ENCODE data around the gene MRC2. TPM values are rescaled to one million over a fixed set of nuclear protein-coding genes. Genes with fewer than 3 reads are reported as not detected.

The MRC2 gene
- total RNA-seq, 2 experiments from 2014 or later, result 4.0 TPM

DNA sequence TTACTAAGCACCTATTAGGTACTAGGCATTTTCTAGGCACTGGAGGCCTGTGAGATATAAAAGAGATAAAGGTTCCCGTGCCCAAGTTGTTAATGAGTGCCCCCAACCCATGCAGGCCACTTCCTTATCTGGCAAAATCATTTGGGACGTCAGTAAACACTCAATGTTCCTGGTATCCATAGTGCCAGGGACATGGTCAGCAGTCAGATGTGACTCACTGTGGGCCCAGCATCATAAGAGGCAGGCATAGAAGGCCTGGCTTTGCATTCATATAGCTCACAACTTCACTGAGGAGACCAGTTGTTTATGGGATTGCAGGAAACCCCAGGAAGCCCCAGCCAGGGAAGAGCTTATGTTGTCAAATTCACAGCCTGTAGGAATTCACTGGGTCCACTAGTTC, 81.1 kb downstream of the MRC2 start:
- no peaks in the 10 kb centered on the region for H3K36me3 Mint-ChIP-seq (ENCODE audit: low read depth)
- CTCF ChIA-PET, result interaction anchor here (0.8 kb wide), 1 partner anchor 31 kb away, joined by 3 read pairs; no protein-coding TSS in a partner anchor
- POLR2A ChIA-PET, result no interaction called here
- peaks cover 41% of the 10 kb centered on the region for H3K27me3 Mint-ChIP-seq
- no peak for DNase-seq
- peaks cover 5% of the 10 kb centered on the region for H3K4me1 Mint-ChIP-seq
- H3K4me3 Mint-ChIP-seq, result no peak overlapping the region
- no peak overlapping the region for H3K27ac Mint-ChIP-seq
- peaks cover 2% of the 10 kb centered on the region for H3K9me3 Mint-ChIP-seq

DNA sequence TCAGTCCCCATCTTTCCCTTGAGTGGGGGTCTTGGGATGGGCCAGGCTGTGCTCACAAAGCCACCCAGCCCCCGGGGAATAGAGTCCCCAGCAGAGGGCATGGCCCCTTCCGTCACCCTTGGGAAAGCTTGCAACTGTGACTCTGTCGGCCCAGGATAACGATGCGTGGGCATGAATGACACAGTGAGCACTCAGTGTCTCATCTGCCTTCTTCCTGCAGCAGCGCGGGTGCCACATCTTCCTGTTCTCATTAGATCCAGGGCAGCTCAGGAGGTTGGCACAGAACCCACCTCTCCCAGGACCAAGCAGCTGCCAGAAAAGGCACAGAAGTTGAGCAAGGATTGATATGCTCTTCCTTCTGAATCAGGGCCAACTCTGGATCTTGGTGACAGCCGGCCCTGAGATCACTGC, 84.7 kb downstream of the MRC2 start:
- H3K9me3 Mint-ChIP-seq, result peaks cover 2% of the 10 kb centered on the region
- CTCF ChIA-PET, result interaction anchor here (1.1 to 1.4 kb wide), 2 partner anchors 11 to 12 kb away, joined by 3 to 4 read pairs; no protein-coding TSS in a partner anchor
- H3K27me3 Mint-ChIP-seq, result peaks cover 20% of the 10 kb centered on the region
- no peak overlapping the region for H3K27ac Mint-ChIP-seq
- POLR2A ChIA-PET, result no interaction called here
- H3K4me3 Mint-ChIP-seq, result no peak overlapping the region
- no peaks in the 10 kb centered on the region for H3K4me1 Mint-ChIP-seq
- no peaks in the 10 kb centered on the region for H3K36me3 Mint-ChIP-seq (ENCODE audit: low read depth)
- DNase-seq, result no peak

DNA sequence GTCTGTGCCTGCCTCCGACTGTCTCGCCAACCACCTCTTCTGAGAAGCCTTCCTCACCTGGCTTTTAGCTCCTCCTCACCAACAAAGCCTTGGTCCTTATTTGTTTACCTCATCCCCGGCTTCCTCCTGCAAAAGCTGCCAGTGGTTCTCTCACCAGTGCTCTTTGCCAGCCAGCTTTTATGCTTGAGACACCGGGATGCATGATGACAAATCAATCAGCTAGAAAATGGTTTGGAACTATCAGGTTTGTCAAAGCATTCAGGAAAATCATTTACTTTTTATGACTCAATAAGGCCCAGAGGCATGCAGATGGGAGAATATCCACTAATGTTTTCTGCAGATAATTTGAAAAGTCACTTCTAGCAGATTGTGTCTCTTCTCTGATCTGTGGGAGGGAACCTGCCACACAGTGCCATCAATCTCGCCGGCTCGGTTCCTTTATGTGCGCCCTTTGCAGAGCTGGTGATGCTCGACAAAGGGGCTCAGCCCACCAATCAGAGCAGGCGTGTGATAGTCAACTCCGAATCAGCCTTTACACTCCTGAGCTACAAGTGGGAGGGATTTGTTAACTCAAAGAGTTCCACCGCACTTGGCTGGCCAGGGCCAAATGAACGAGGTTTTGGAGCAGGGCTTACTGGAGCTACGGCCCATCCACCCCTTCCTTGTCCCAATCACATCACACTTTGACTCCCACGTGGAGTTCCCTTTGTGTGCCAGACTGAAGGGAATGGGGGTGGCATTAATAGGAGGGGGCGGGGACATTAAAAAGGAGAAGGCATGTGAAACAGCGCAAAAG, 85.8 kb downstream of the MRC2 start:
- Mint-ChIP-seq H3K4me1 (no peaks in the 10 kb centered on the region), H3K27me3 (peaks cover 24% of the 10 kb centered on the region), H3K36me3 (ENCODE audit: low read depth) (no peaks in the 10 kb centered on the region), H3K4me3 (no peak overlapping the region), H3K9me3 (peaks cover 2% of the 10 kb centered on the region), H3K27ac (no peak overlapping the region)
- POLR2A ChIA-PET, result no interaction called here
- CTCF ChIA-PET, result no interaction called here
- DNase-seq, result no peak

DNA sequence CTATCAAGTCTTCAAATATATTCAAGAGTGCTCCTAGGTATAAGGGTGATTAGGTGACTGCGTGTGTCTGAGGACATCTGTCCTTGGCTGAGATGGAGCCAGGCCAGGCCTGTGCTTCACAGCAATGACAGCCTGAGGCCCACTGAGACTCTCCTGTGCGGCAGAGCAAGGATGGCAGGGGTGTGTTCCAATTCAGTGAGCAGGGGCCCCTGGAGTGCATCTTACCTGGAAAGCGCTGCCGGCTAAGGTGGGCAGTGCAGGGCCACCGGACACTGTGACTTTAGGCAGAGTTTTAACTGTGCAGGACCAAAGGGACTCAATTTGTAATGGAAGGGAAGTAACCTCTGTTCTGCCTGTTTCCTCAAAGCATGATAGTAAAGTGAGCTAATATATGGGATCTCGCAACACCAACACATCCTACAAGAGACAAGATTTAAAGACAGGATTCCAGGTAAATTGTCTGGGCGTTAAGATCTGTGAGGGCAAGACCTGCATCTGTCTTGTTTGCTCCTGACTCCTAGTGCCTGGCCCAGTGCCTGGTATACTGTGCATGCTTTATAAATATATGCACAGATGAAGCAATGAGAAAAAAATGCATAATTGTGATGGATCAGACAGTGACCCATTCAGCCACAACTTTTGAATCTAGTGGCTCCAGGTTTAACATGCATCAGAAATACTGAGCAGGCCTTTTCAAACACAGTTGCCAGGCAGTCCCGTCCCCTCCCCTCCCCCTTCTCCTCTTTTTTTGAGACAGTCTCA, 86.7 kb downstream of the MRC2 start:
- ChIA-PET POLR2A (no interaction called here), CTCF (no interaction called here)
- no peak for DNase-seq
- Mint-ChIP-seq H3K27me3 (peaks cover 31% of the 10 kb centered on the region), H3K4me1 (no peaks in the 10 kb centered on the region), H3K27ac (no peak overlapping the region), H3K4me3 (no peak overlapping the region), H3K36me3 (ENCODE audit: low read depth) (no peaks in the 10 kb centered on the region), H3K9me3 (no peaks in the 10 kb centered on the region)

DNA sequence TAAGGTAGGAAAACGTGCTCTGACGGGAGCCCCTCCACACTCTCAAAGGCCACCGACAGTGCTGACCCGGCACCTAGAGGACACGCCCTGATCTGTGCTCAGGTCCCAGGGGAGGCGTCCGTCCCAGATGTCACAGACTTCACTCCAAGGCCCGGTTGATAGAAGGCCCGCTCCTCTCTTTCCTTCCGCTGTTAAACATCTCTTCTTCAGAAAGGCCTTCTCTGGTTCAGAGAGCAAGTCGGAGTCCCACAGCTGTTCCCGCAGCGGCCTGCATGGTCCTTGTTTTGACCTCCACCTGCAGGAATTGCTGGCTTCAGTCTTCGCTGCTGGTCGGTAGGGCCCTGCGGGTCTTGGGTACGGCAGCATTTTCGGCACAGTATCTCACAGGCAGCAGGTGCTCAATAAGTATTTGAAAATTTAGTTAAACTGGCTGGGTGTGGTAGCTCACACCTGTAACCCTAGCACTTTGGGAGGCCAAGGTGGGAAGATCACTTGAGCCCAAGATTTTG, 88.5 kb downstream of the MRC2 start:
- ChIA-PET POLR2A (no interaction called here), CTCF (no interaction called here)
- H3K27ac Mint-ChIP-seq, result no peak overlapping the region
- H3K27me3 Mint-ChIP-seq, result peaks cover 37% of the 10 kb centered on the region
- peaks cover 2% of the 10 kb centered on the region for H3K36me3 Mint-ChIP-seq (ENCODE audit: low read depth)
- H3K4me3 Mint-ChIP-seq, result no peak overlapping the region
- no peak for DNase-seq
- no peaks in the 10 kb centered on the region for H3K4me1 Mint-ChIP-seq
- peaks cover 2% of the 10 kb centered on the region for H3K9me3 Mint-ChIP-seq

DNA sequence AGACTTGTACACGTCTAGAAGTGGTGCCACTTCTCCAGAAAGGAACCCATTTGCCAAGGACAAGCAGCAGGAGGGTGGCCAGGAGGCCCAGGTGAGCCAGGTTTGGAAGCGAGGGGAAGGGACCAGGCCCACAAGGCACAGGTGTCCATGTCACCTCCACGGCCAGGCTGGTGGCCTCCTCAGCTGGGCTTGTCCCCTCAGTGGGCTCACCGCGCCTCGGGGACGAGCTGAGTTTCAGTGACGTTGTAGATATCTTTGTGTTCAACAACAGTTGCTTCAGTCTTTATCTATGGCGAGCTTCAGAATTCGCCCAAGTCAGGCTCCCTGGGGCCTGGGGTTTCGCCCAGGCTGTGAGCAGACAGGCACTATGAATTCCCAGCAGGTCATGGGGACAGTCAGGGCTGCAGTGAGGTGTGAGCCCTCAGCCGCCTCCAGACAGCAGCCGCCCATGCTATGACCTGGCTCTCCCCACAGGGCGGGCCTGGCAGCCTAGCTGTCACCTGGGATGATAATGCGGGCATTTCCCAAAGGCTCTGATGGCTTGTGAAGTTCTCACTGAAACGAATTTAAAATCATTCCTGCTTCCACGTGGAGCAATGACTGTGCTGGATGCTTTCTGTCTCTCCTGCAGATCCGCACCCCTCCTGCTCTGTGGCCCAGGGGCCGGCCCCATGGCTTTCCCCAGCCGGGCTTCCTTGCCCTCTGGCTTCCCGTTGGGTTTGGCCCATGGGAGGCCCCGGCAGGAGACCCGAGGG, 89.5 kb downstream of the MRC2 start:
- Mint-ChIP-seq H3K4me1 (no peaks in the 10 kb centered on the region), H3K36me3 (ENCODE audit: low read depth) (peaks cover 2% of the 10 kb centered on the region), H3K27ac (no peak overlapping the region), H3K27me3 (peaks cover 39% of the 10 kb centered on the region), H3K9me3 (peaks cover 2% of the 10 kb centered on the region), H3K4me3 (no peak overlapping the region)
- CTCF ChIA-PET, result interaction anchor here (0.5 to 0.6 kb wide), 2 partner anchors 253 to 600 kb away, joined by 3 read pairs; no protein-coding TSS in a partner anchor
- DNase-seq, result no peak
- POLR2A ChIA-PET, result no interaction called here

DNA sequence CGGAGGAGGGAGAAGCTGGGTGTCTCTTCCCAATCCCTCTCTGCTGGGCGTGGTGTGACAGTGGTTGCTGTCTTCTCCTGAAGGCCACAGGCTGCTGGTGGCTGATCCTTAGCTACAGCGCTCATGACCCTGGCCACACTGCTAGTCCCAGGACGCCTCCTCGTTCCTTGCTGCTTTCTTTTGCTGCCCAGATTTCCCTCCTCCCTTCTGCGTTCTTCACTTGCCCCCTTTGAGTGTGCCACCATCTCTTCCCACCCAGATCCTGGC, 90.1 kb downstream of the MRC2 start:
- POLR2A ChIA-PET, result no interaction called here

DNA sequence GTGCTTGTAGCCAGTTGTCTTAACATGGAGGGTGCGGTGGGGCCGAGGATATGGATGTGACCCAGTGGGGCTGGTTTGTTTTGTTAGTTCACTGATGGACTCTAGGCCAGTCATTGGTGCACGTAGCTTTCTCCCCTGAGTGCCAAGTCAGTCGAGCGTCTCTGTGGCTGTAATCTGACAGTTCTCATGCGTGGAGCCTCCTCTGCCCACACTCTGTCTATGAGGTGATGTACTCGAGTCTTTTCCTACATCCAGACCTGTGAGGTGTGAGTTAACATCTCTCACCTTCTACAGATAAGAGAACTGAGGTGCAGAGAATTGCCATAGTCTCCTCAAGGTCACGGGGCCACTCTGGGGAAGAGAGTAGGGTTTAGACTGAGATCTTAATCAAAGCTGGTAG, 90.4 kb downstream of the MRC2 start:
- Mint-ChIP-seq H3K4me3 (no peak overlapping the region), H3K4me1 (no peaks in the 10 kb centered on the region), H3K9me3 (peaks cover 2% of the 10 kb centered on the region), H3K36me3 (ENCODE audit: low read depth) (peaks cover 2% of the 10 kb centered on the region), H3K27me3 (peaks cover 42% of the 10 kb centered on the region), H3K27ac (no peak overlapping the region)
- no peak for DNase-seq
- ChIA-PET POLR2A (no interaction called here), CTCF (no interaction called here)

More for the DNA sequence above, 90.1 kb downstream of the MRC2 start:
- H3K36me3 Mint-ChIP-seq (ENCODE audit: low read depth), result peaks cover 2% of the 10 kb centered on the region
- CTCF ChIA-PET, result no interaction called here
- H3K27ac Mint-ChIP-seq, result no peak overlapping the region
- DNase-seq, result no peak
- peaks cover 40% of the 10 kb centered on the region for H3K27me3 Mint-ChIP-seq
- H3K9me3 Mint-ChIP-seq, result peaks cover 2% of the 10 kb centered on the region
- H3K4me3 Mint-ChIP-seq, result no peak overlapping the region
- no peaks in the 10 kb centered on the region for H3K4me1 Mint-ChIP-seq

DNA sequence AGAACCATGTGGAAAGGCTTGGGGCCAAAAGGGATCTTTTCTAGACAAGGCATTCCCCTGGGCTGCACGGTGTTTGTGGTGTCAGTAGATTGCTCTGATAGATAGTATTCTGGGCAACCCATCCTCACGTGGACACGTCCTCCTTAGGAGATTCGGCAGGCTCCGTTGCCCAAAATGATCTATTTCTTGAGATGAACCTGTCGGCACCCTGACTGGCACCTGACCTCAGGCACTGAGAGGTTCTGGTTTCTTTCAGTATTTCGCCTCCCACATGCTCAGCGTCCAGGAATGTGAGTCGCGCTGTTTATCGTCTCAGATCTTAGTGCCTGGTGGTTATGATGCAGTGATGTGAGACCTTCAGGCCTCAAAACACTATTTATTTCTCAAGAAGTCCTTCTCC, 91.0 kb downstream of the MRC2 start:
- Mint-ChIP-seq H3K4me3 (no peak overlapping the region), H3K27me3 (peaks cover 47% of the 10 kb centered on the region), H3K27ac (no peak overlapping the region), H3K36me3 (ENCODE audit: low read depth) (peaks cover 2% of the 10 kb centered on the region), H3K9me3 (peaks cover 2% of the 10 kb centered on the region), H3K4me1 (peaks cover under 1% of the 10 kb centered on the region)
- DNase-seq, result no peak
- ChIA-PET POLR2A (no interaction called here), CTCF (no interaction called here)

DNA sequence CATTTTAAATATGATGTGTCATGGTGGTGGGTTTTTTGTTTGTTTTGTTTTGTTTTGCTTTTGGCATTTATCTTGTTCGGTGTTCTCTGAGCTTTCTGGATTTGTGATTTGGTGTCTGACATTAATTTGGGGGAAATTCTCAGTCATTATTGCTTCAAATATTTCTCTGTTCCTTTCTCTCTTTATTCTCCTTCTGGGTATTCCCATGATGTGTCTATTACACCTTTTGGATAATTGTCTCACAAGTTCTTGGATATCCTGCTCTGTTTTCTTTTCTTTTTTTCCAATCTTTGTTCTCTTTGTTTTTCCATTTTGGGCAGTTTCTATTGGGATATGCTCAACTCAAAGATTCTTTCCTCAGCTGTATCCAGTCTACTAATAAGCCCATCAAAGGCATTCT, 92.1 kb downstream of the MRC2 start:
- Mint-ChIP-seq H3K4me3 (no peak overlapping the region), H3K27me3 (peaks cover 52% of the 10 kb centered on the region), H3K27ac (no peak overlapping the region), H3K4me1 (peaks cover 12% of the 10 kb centered on the region), H3K9me3 (peaks cover 2% of the 10 kb centered on the region), H3K36me3 (ENCODE audit: low read depth) (peaks cover 2% of the 10 kb centered on the region)
- POLR2A ChIA-PET, result no interaction called here
- CTCF ChIA-PET, result no interaction called here
- DNase-seq, result no peak

DNA sequence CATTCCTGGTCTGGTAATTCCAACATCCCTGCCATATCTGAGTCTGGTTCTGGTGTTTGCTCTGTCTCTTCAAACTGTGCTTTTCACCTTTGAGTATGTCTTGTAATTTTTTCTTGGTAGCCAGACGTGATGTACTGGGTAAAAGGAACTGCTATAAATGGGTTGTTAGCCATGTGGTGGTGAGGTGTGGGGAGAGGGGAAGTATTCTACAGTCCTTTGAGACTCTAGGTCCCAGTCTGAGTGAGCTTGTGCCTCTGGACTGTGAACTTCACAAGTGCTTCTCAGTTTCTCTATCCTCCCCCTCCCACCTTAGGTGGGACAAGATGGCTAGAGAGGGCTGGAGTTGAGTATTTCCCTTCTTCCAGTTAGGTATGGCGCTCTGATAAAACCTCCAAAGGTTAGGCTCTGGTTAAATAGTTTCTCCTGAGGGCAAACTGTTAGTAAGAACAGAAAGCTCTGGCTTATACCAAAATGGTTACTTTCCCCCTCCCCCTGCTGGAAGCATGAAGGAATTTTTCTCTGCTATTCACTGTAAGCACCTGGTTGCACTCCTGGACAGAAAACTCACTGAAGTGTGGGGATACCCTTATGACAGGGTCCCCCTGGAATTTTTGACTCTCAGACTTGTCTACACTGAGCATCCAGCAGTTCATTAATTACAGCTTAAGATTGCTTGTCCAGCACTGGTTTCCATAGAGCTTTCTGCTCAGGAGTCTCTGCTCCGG, 92.8 kb downstream of the MRC2 start:
- H3K36me3 Mint-ChIP-seq (ENCODE audit: low read depth), result peaks cover 2% of the 10 kb centered on the region
- peaks cover 19% of the 10 kb centered on the region for H3K4me1 Mint-ChIP-seq
- H3K27me3 Mint-ChIP-seq, result peaks cover 55% of the 10 kb centered on the region
- peaks cover 2% of the 10 kb centered on the region for H3K9me3 Mint-ChIP-seq
- DNase-seq, result no peak
- no peak overlapping the region for H3K27ac Mint-ChIP-seq
- ChIA-PET CTCF (interaction anchor here (0.5 kb wide), 2 partner anchors 82 to 238 kb away, joined by 3 read pairs; no protein-coding TSS in a partner anchor), POLR2A (no interaction called here)
- no peak overlapping the region for H3K4me3 Mint-ChIP-seq

DNA sequence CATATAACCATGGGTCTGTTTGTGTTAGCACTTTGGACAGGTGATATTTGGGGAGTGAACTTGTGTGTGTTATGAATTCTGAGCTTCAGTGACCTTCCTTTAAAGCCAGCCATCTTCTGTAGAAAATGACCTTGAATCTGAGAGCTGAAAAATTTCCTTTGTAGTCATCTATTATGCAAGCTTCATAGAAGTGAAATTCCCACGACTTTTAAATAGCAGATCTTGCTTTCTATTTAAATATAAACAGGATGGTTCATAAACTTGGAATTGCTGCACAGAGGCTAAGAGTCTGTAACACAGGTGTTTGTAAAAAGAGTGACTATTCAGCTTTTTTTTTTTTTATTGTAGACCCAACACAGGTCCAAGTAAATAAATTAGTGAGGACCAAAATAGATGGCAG, 95.2 kb downstream of the MRC2 start:
- ChIA-PET CTCF (interaction anchor here (0.7 to 1.3 kb wide), 4 partner anchors 11 to 65 kb away, joined by 3 to 4 read pairs (median 3); no protein-coding TSS in a partner anchor), POLR2A (interaction anchor here (0.6 kb wide), 1 partner anchor 239 kb away, joined by 11 read pairs; no protein-coding TSS in a partner anchor)
- Mint-ChIP-seq H3K36me3 (ENCODE audit: low read depth) (peaks cover 2% of the 10 kb centered on the region), H3K27ac (no peak overlapping the region), H3K27me3 (peaks cover 70% of the 10 kb centered on the region), H3K4me1 (peaks cover 19% of the 10 kb centered on the region), H3K9me3 (peaks cover 4% of the 10 kb centered on the region), H3K4me3 (no peak overlapping the region)
- DNase-seq, result no peak
